ENCODE measurements around the gene PPIL3. TPM values are rescaled to one million over a fixed set of nuclear protein-coding genes. Genes with fewer than 3 reads are reported as not detected.

PPIL3 gene
- total and polyA plus RNA-seq, 9 of the 15 experiments (the other 6 are each of a cell fraction or from before 2014, with no cell fraction given), result 22.4 to 66.2 (median 49.0) TPM

DNA sequence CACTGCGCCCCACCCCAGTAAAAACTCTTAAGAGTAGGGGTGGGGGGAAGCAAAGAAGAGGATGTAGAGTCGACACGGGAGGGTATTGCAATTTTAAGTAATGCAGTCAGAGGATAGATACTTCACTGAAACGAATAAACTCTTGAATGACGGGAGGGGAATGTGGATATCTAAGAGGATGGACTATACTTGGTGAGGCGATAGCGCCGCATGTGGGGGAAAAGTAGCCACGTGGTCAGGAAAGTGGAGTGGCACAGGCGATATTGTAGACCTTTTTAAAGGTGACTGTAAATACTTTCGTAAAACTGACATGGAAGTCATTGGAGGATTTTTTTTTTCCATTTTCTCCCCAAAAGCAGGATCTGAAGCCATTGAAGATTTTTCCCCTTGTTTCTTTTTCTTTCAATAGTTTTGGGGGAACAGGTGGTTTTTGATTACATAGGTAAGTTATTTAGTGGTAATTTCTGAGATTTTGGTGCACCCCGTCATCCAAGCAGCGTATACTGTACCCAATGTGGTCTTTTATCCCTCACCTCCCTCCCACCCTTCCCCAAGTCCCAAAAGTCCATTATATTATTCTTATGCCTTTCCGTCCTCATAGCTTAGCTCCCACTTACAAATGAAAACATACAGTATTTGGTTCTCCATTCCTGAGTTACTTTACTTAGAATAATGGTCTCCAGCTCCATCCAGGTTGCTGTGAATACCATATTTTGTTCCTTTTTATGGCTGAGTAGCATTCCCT, 38.2 kb downstream of the PPIL3 start (continued):
- TF ChIP-seq RAD21 (CRISPR knock-in tag; conservative IDR thresholded peaks at IDR 0.05 in 1 of 2, IDR thresholded peaks at IDR 0.05 in 1 of 2) (peak in 1 of 2 experiments; percentile 35; a peak in 1 of 4 replicates), TEAD2 (tag; IDR thresholded peaks at IDR 0.05) (no peak), HMGN3 (IDR thresholded peaks at IDR 0.05; ENCODE audit: borderline replicate concordance, extremely low read depth, insufficient read length, low read depth, low read length) (no peak), EP400 (IDR thresholded peaks at IDR 0.05) (peak; percentile 51; the same call in 1 of the 2 replicates), MGA (IDR thresholded peaks at IDR 0.05) (0 out of 2 replicates have a peak, but pooled peaks have one; percentile 45), PCBP1 (IDR thresholded peaks at IDR 0.05; ENCODE audit: low read depth, low read length, poor library complexity, severe bottlenecking) (no peak), HOMEZ (CRISPR knock-in tag; IDR thresholded peaks at IDR 0.05) (no peak), KAT2B (IDR thresholded peaks at IDR 0.05; ENCODE audit: low read depth, low read length) (no peak), ILK (tag; IDR thresholded peaks at IDR 0.05; ENCODE audit: borderline replicate concordance, low read depth) (no peak), CBX1 (IDR thresholded peaks at IDR 0.05; ENCODE audit: low read depth) (no peak), BRCA1 (IDR thresholded peaks at IDR 0.05) (no peak), BRCA1 (CRISPR knock-in tag; IDR thresholded peaks at IDR 0.05) (no peak)
